NCI-H146 (cell line): ENCODE data around the gene ACE2.

ENCODE experiments used
- DNase-seq: peaks from one replicate; lab custom pipeline; 2025; lab: John Stamatoyannopoulos, UW

The ACE2 gene

DNA sequence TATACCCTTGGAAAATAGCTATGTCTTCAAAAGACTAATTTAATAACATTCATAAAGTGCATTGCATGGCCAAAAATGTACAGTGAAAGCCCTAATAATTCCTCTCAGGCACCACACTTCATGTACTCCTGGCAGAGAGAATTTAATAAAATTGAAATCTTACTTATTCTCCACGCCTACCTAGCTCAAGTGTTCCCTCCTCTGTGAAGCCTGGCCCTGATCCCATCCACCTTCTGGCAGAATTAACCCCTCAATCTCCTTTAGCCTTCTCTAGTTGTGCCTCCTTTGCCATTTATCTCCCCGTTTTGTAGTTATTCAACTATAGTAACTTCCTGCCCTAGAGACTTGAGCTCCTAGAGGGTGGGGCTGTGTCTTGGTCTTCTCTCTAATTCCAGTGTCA, 26.7 kb downstream of the ACE2 start:
- DNase-seq = no peak

DNA sequence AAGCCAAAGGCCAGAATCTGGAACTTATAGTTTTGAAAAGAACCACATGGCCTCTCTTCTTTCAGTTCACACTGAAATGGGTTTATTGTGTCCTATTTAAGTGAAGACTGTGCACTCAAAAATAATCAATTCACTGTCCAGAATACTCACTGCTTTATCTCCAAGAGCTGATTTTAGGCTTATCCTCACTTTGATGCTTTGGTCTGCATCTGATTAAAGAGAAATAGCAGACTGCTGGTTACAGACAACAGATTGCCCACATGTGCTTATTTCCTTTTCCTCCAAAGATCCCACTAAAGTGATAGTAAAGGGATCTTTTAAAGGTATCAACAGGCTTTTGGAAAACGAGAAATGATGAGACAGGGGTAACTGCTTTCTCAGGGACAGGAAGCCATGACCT, 30.6 kb downstream of the ACE2 start:
- DNase-seq = no peak

- DNase-seq = peak; percentile 3
These were observed 32.7 kb downstream of the ACE2 start for GRCh38 chrX:15567886-15568616.

GRCh38 chrX:15567267-15567666, 33.5 kb downstream of the ACE2 start:
- DNase-seq = no peak

DNA sequence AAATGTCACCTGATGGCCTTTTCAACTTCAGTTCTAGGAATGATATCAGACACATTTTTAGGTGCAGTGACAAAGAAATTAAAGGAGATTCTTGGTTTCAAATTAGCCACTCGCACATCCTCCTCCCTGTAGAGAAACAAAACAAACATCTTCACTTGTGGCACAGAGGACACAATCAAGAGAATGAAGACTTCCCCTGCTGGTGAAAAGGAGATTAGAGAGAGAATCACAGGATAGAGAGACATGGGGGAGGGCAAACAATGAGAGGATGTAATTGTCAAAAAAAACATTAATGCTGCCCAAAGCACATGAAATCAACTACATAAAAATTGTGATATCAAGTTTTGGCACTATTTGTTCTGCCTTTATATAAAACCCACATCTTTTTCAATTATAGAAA, 34.5 kb downstream of the ACE2 start:
- no peak for DNase-seq

GRCh38 chrX:15564981-15565579, 35.7 kb downstream of the ACE2 start:
- peak; percentile 57 for DNase-seq

GRCh38 chrX:15563056-15563455, 37.7 kb downstream of the ACE2 start:
- no peak for DNase-seq

GRCh38 chrX:15560924-15561323, 39.8 kb downstream of the ACE2 start:
- no peak for DNase-seq

DNA sequence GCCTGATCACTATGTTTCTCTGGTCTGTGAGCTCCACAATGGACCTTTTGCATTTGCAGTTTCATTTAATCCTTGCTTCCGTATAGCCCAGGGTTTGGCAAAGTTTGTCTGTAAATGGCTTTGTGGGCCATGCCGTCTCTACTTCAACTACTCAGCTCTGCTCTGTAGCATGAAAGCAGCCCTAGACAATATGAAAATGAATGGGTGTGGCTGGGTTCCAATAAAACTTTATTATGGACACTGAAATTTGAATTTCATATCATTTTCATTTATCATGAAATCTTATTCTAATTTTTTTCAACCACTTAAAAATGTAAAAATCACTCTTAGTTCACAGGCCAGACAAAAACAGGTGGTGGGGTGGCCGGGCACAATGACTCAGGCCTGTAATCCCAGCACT, 41.5 kb downstream of the ACE2 start:
- DNase-seq = no peak

- DNase-seq = no peak
These were observed 51.4 kb downstream of the ACE2 start for GRCh38 chrX:15549189-15550012.

- DNase-seq = no peak
These were observed 53.4 kb downstream of the ACE2 start for GRCh38 chrX:15547356-15547755.

DNA sequence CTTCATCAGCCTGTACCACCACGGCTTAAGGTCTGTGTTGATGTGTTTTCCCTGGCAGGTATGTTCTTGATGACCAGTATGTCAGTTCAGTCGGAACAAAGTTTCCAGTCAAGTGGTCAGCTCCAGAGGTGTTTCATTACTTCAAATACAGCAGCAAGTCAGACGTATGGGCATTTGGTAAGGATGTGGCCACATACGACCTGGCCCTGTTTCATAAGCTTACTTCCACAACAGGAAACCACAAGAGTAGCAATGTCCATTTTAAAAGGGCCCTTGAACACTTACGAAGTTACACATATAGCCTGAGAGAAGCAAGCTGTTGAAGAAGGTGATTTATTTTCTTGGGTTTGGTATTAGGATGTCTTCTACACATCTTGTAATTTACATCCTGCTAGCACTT, 54.0 kb downstream of the ACE2 start:
- DNase-seq = no peak

DNA sequence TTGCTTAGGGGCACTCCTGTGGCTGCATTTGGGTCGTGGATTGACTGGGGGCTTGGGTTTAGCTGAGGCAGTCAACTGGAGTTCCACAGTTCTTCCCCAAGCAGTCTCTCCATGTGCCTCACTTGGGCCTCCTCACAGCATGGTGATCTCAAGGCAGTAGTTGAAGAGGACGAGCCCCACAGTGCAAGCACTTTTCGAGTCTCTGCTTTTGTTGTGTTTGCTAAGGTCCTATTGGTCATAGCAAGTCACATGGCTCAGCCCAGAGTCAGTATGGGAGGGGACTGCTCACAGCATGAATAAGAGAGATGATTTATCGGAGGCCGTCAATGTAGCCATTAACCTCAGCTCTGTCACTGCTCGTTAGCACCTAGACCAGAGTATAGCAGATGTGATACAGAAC, 70.4 kb downstream of the ACE2 start:
- DNase-seq = no peak

- no peak for DNase-seq
These were observed 71.6 kb downstream of the ACE2 start for GRCh38 chrX:15529165-15529564.

DNA sequence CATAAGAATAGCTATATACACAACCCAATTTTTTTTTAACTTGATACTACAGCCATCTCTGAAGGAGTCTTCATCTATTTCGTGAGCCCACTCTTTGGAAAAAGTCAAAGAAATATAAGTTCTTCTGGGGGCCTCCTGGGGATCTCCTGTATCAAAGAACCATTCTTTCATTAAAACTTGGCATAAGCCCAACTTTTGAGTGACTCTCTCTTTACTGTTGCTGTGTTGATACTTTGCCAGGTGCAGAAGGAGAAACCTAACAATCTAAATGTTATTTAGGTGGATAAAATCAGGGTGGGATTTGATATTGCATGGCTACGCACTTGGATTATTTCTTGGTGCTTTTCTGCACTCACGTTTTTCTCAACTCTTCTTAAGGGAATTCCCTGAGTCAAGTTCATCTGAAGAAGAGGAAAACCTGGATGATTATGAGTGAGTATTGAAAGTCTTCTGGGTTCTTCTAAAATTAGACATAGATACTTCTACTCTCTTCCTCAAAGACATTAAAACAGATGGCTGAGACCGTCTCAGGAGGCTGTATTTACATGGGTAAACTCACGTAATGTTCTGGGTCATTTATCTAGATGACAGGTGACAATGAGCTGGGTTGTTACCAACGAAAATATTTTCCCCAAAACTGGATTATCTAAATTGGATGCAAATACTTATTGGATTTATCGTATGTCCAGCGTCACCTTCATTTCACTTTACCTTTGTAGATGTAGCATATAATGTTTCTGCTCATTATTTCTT, 74.9 kb downstream of the ACE2 start:
- DNase-seq = peak; percentile 4

GRCh38 chrX:15524417-15524816, 76.3 kb downstream of the ACE2 start:
- no peak for DNase-seq

GRCh38 chrX:15523088-15523487, 77.7 kb downstream of the ACE2 start:
- no peak for DNase-seq

DNA sequence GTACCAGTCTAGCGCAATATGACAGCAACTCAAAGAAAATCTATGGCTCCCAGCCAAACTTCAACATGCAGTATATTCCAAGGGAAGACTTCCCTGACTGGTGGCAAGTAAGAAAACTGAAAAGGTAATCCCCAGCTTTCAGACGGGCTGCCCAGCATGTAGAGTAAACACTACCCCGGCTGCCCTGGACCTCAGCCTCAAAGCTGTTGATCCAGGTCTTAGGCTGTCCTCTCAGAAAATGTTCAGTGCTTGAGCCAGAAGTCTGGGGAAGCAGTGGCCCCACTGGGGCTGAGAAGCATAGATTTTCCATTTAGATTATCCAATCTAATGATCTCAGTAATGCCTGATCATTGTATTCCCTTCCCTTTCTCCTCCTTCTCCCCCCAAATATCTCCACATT, 78.3 kb downstream of the ACE2 start:
- DNase-seq = no peak

DNA sequence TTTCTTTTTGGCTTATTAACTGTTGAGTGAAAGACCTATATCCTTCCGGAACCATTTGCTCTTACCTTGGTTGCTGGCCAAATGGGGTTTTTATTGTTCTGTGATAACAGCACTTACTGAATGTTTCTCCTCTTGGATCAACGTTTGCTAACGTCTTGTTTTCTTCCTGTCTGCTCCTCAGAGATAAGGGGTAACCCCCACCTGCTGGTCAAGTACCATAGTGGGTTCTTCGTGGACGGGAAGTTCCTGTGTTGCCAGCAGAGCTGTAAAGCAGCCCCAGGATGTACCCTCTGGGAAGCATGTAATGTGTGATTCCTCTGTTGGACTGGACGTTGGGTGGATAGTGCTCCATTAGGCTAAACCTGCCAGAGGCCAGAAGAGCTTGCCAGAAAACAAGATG, 84.8 kb downstream of the ACE2 start:
- DNase-seq = no peak

DNA sequence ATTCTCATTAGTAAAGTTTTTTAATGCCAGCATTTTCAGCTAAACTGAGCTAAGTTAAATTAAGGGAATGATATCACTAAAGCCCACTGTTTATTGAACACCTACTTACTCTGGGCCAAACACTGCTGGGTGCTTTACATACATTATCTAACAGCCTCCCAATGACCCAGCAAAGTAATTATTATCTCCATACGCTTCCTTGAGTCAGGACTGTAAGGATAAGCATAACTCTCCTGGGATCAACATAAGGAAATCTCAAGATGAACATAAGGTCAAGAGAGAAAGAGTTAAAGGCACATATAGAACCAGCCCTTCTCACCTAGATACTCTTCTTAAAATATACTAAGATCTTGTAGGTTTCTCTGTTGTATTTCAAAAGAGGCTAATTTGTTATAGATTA, 86.5 kb downstream of the ACE2 start:
- DNase-seq = no peak

GRCh38 chrX:15512401-15512965, 88.3 kb downstream of the ACE2 start:
- DNase-seq = no peak

GRCh38 chrX:15511563-15511962, 89.2 kb downstream of the ACE2 start:
- DNase-seq = peak; percentile 11
